ENCODE results near the gene CA5A.
A peak's percentile ranks its signal among the peaks of the same experiment; 100 is the strongest.

Gene CA5A

GRCh38 chr16:87856791-87857228 lies 79.5 kb downstream of the CA5A start:
- Histone ChIP-seq H3K27ac (peak overlapping the region; percentile 90), H3K36me3 (no peaks in the 10 kb centered on the region), H3K27me3 (no peaks in the 10 kb centered on the region), H3K4me3 (ENCODE audit: low read depth in 1 of 2, low read length in 1 of 2) (peak overlapping the region; percentile 39 to 48), H3K9me3 (no peaks in the 10 kb centered on the region), H3K4me1 (ENCODE audit: control insufficient read depth in 1 of 2, insufficient read depth in 1 of 2, low read depth in 1 of 2, low read length in 1 of 2) (peaks cover 46 to 49% of the 10 kb centered on the region in 2 experiments)
- TF ChIP-seq CTCF (IDR thresholded peaks at IDR 0.05): no peak

GRCh38 chr16:87855852-87856715 lies 80.2 kb downstream of the CA5A start:
- Histone ChIP-seq H3K27me3 (no peaks in the 10 kb centered on the region), H3K36me3 (no peaks in the 10 kb centered on the region), H3K9me3 (no peaks in the 10 kb centered on the region), H3K4me3 (ENCODE audit: low read depth in 1 of 2, low read length in 1 of 2) (peak overlapping the region; percentile 39 to 48), H3K27ac (peak overlapping the region; percentile 90), H3K4me1 (ENCODE audit: control insufficient read depth in 1 of 2, insufficient read depth in 1 of 2, low read depth in 1 of 2, low read length in 1 of 2) (peaks cover 46 to 49% of the 10 kb centered on the region in 2 experiments)
- peak; percentile 12 for TF ChIP-seq CTCF (IDR thresholded peaks at IDR 0.05)

- Histone ChIP-seq H3K4me1 (ENCODE audit: control insufficient read depth in 1 of 2, insufficient read depth in 1 of 2, low read depth in 1 of 2, low read length in 1 of 2) (peaks cover 51 to 53% of the 10 kb centered on the region in 2 experiments), H3K36me3 (no peaks in the 10 kb centered on the region), H3K9me3 (no peaks in the 10 kb centered on the region), H3K27ac (peak overlapping the region; percentile 90), H3K4me3 (ENCODE audit: low read depth in 1 of 2, low read length in 1 of 2) (peak overlapping the region; percentile 39 to 48), H3K27me3 (no peaks in the 10 kb centered on the region)
- TF ChIP-seq CTCF (IDR thresholded peaks at IDR 0.05): no peak
Measured at GRCh38 chr16:87854907-87855683, 81.2 kb downstream of the CA5A start.

GRCh38 chr16:87854053-87854906 lies 82.0 kb downstream of the CA5A start:
- Histone ChIP-seq H3K4me3 (ENCODE audit: low read depth in 1 of 2, low read length in 1 of 2) (peak overlapping the region; percentile 61 to 65), H3K9me3 (no peaks in the 10 kb centered on the region), H3K36me3 (no peaks in the 10 kb centered on the region), H3K27ac (peak overlapping the region; percentile 69), H3K4me1 (ENCODE audit: control insufficient read depth in 1 of 2, insufficient read depth in 1 of 2, low read depth in 1 of 2, low read length in 1 of 2) (peaks cover 55% of the 10 kb centered on the region in 2 experiments), H3K27me3 (no peaks in the 10 kb centered on the region)
- no peak for TF ChIP-seq CTCF (IDR thresholded peaks at IDR 0.05)
